ENCODE results near the gene CCT5.

The CCT5 gene

DNA sequence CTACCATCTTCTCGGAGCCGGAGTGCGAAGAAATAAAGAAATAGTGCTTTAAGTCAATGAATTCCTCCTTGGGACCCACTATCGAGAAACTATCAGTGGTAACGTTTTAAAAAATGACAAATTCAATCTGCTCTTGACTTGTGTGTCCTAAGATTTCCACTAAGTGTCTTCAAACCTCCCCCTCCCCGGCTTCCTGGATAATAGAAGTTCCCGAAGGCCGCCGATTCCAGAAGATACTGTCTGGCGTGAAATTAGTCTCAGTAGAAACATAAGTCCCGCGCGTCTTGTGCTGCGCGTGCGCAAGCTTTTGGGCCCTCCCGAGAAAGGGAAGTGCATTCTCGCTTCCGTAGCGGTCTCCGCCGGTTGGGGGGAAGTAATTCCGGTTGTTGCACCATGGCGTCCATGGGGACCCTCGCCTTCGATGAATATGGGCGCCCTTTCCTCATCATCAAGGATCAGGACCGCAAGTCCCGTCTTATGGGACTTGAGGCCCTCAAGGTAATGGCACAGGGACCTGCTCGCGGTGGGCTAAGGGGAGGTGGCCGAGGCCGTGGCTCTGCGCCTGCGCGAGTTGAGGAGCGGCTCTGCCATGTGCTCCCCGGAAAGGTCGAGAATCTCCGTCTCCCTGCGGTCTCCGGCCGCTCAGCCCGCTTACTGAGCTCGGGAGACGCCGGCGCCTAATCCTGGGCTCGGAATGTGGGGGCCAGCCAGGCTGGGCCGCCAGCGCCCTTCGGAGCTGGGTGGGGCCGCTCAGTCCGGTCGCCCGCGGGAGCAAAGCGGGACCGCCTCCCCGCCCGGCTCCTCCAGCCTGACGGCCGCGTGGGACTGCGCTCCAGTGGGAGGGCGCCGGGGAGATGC lies at the start of gene CCT5:
Gene CCT5, plus strand, starts transcription at position 333 of the 858 bp plus-strand sequence. Its CDS starts 61 bp downstream, at position 394.
- peak; percentile 95 for DNase-seq (ENCODE audit: low read depth, low spot score)

DNA sequence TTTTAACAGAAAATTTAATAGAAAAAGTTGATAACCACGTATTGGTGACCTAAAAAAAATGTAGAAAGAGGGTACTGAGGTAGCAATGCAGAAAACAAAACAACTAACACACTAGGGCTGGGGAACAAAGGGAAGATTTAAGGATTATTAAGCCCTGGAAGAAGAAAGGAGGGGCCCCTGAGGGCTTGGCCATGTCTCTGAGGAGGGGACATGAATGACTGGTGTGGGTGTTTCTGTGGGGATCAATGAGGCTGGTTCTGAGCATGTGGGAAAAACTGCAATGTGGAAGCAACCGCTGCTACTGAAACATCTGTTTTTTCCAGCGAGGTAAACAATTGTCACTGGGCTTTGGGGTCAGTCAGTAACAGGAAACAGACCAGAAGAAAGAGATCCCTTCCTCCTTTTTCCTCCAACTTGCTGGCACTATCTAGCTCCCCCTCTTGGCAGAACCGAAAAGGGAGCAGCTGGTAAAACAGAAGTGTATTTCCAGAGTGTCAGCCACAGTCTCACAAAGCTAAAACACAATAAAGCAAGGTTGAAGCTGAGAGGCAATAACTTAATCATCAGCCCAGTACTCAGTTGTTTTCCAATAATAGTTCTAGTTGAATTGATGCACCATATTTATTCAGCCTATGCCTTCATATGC lies 48.7 kb upstream of the CCT5 start:
- peak; percentile 58 for DNase-seq (ENCODE audit: low read depth, low spot score)

- DNase-seq (ENCODE audit: low read depth, low spot score), result no peak
These were observed 47.8 kb upstream of the CCT5 start for GRCh38 chr5:10202089-10202910.

- no peak for DNase-seq (ENCODE audit: low read depth, low spot score)
These were observed 41.1 kb upstream of the CCT5 start for GRCh38 chr5:10209004-10209403.

DNA sequence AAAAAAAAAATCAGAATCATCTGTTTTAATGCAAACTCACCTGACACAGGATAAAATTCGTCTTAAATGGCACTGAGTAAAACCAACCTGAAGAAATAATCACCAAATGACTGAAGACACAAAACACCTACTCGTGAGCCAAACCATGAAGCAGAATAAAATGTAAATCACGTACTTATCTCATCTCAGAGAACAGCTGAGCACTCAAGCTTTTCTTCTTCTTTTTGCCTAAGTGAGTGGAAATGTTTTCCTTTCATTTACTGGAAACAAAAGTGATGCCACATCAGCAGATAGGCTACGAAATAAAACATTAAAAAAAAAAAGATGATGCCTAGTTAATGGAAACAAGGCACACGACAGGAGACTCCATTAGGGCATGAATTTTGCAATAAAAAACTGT lies 36.8 kb upstream of the CCT5 start:
- no peak for DNase-seq (ENCODE audit: low read depth, low spot score)

DNA sequence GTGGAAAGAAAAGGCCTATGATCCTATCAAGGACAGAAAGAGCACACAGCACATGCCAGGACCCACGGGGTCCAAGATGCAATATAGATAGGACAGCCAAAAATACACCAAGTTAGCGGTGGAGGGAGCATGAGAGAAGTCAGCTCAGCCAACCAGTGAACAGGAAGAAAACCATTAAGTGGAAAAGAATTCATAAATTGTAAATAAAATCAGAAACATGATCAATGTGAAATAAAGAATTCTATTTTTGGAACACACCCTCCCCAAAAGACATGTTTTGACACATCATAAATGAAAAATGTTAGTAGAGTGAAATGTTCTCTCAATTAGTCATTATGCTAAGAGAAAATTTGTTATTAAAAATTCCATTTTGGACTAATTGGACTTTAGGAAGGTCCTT lies 36.0 kb upstream of the CCT5 start:
- DNase-seq (ENCODE audit: low read depth, low spot score), result no peak

DNA sequence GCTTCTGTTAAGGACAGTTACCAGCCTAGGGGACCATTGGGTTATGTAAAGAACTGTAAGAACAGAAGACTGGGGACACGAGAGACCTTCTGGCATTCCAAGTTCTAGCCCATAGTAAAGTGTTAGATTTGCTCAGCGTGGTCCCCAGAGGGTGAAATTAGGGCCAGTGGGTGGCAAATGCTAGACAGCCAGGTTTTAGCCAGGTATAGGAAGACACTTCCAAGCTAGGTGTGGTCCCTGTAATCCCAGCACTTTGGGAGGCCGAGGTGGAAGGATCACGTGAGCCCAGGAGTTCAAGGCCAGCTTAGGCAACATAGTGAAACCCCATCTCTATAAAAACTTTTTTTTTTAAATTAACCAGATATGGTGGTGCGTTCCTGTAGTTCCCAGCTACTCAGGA lies 34.7 kb upstream of the CCT5 start:
- DNase-seq (ENCODE audit: low read depth, low spot score), result no peak

- no peak for DNase-seq (ENCODE audit: low read depth, low spot score)
These were observed 34.0 kb upstream of the CCT5 start for GRCh38 chr5:10216107-10216506.

- DNase-seq (ENCODE audit: low read depth, low spot score), result no peak
These were observed 31.4 kb upstream of the CCT5 start for GRCh38 chr5:10218658-10219057.

DNA sequence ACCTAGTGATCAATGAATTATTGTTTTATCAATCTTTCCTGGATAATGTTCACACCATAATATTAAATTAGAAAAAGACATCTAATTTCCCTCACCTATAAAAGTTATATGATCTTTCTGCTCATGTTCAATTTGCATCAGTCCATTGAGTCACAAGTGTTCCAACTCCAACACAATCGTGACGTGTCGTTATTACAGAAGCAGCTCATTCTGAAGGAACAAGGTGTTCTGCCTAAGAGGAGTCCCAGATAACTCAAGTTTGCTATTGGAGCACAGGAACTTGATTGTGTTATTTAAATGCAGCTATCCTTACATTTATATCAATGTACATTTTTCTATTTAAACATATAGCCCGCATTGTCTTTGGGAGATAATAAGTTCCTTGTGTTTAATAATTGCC lies 31.0 kb upstream of the CCT5 start:
- no peak for DNase-seq (ENCODE audit: low read depth, low spot score)

DNA sequence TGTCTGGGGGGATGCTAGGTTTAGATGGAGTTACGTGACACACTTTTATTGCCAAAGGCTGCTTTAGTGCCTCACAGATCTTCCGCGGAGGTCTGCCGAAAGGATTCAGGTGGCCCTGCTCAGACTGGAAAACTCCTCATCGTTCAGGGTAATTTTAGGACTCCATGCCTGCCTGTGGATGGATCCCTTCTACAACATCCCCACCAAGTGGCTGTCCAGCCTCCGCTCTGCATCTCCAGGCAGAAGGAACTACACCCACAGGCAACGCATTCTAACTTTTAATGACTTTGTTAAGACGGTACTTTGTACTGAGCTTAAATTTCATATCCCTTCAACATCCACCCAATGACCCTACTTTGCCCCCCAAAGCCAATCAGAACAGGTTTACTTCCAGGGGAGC lies 29.8 kb upstream of the CCT5 start:
- DNase-seq (ENCODE audit: low read depth, low spot score), result peak; percentile 10

DNA sequence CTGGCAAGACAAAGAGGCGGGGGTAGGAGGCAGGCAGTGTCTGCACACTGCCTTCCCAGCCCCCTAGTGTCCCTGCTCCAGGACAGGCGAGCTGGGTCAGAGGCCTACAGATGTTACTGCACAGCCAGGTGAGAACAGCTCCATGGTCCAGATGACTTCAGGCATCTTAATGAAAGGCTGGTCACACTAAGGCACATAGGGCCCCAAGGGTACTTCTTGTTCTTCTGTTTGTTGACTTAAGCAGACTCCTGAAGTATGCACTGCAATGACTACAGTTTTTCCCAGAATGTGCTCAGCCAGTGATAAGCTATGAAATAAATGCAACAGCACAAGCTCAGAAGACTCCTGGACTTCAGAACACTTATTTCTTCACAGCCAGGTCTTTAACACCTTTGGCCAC lies 27.8 kb upstream of the CCT5 start:
- DNase-seq (ENCODE audit: low read depth, low spot score), result no peak

- DNase-seq (ENCODE audit: low read depth, low spot score), result no peak
These were observed 22.7 kb upstream of the CCT5 start for GRCh38 chr5:10227379-10227778.

GRCh38 chr5:10228288-10228687 lies 21.8 kb upstream of the CCT5 start:
- DNase-seq (ENCODE audit: low read depth, low spot score), result no peak

DNA sequence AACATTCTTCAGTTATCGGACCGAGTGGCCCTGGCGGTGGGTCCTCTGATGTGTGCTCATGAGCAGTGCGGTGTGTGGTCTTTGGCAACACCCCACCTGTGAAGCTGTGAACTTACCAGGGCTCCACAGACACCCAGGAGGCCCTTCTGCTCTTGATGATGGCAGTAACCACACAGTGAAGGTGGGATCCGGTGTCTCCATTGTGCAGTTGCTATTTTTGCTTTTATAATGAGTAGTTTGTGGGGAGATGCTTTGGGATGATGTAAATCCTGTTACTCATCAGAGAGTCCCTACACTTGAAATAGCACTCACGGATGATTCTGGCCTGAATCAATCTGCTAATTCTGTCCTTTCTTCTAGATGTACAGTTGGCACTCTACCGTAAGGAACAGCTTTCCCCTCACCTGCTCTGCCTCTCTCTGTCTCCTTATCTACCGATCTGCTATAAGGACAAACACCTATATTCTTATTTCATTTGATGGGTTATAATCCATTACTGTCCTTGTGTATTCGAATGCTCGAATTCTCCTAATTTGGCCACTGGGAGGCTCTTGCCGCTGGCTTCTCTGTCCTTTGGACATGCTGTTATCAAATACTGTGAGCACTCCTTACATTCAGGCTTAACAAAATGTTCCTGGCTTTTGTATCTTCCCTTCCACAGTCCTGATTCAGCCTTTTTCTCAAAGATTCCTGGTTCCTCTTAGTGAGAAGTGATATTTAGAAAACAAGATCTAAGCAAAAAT lies 20.6 kb upstream of the CCT5 start:
- no peak for DNase-seq (ENCODE audit: low read depth, low spot score)

DNA sequence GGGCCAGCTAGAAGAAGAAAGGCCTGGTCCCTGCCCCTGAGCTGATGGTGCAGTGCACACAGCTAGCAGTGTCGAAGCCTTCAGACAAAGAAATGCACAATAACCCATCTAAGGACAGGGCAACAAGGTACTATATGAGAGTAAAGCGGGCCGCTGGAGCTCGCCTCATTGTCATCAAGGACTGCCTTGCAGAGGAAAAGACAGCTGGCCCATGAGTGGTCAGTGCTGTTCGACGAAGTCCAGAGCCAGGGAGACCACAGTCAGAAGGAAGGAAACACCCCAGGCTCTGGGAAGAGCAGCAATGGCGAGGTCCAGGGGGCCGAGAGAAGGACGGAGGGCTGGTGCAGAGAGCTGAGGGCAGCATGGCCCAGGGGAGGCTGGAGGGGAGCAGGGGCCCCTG lies 17.7 kb upstream of the CCT5 start:
- no peak for DNase-seq (ENCODE audit: low read depth, low spot score)

- DNase-seq (ENCODE audit: low read depth, low spot score), result no peak
These were observed 17.1 kb upstream of the CCT5 start for GRCh38 chr5:10233011-10233410.

GRCh38 chr5:10233505-10233904 lies 16.6 kb upstream of the CCT5 start:
- DNase-seq (ENCODE audit: low read depth, low spot score), result peak; percentile 36

DNA sequence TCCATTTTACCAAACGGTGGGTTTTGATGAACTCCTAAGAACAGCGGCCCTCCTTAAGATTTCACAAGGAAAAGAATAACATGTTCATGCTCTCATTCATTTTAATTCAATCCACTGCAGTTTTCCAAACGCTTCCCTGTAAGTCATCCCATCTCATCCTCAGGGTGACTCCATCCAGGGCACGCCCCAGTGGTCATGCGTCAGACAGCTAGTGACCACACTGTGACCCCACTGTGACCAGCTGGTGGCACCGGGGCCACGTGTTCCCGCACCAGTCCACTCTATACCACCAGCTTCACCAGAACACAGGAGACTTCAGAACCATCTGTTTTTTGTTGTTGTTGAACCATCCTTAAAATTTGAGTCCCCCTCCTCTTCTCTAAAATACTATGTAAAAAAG lies 14.7 kb upstream of the CCT5 start:
- DNase-seq (ENCODE audit: low read depth, low spot score), result no peak

DNA sequence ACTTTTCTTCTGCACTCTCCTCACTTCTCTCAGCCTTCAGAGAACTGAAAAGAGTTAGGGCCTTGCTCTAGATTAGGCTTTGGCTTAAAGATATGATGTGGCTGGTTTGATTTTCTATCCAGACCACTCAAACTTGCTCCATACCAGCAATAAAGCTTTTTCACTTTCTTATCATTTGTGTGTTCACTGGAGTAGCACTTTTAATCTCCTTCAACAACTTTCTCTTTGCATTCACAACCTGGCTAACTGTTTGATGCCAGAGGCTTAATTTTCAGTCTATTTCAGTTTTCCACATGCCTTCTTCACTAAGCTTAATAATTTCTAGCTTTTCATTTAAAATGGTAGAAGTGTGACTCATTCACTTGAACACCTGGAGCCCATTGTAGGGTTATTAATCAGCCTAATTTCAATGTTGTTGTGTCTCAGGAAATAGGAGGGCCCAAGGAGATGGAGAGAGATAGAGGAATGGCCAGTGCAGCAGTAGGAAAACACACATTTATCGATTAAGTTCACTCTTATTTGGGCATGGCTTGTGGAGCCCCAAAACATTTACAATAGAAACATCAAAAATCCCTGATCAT lies 6.3 kb upstream of the CCT5 start:
- DNase-seq (ENCODE audit: low read depth, low spot score), result no peak

GRCh38 chr5:10244342-10244944 lies 5.6 kb upstream of the CCT5 start:
- no peak for DNase-seq (ENCODE audit: low read depth, low spot score)
